HEK293 (cell line): ENCODE data around the gene MED17.

Experiments
- CTCF ChIA-PET: fragments of 350-600 bp; formaldehyde crosslinking; extraction: SDS; loops from one replicate; lab custom pipeline; 2021; ENCODE audit warnings: antibody characterized with exemption; lab: Yijun Ruan, JAX
- POLR2A ChIA-PET: fragments of 300-600 bp; formaldehyde crosslinking; extraction: SDS; loops from one replicate; lab custom pipeline; 2020; ENCODE audit warnings: antibody characterized with exemption, inconsistent platforms; lab: Yijun Ruan, JAX
- H3K27ac ChIP-seq: fragments of 200-500 bp; sonication (Bioruptor generic); 2 replicates; pipeline ENCODE4 v1.5.1; 2014; ENCODE audit warnings: low read depth, low read length, control low read depth, inconsistent platforms; ENCODE audit errors: extremely low read depth
- H3K36me3 ChIP-seq, 2 experiments: fragments of 200-500 bp in 1 of 2; sonication (Bioruptor generic) in 1 of 2; 1 replicate in 1 of 2; 2 replicates in 1 of 2; pipeline ENCODE4 v1.5.1; 2014 to 2017; ENCODE audit warnings: inconsistent platforms in 2 of 2, low read length in 2 of 2; ENCODE audit not compliant: control insufficient read depth in 2 of 2, insufficient read depth in 1 of 2
- H3K4me1 ChIP-seq: fragments of 200-500 bp; sonication (Bioruptor generic); 2 replicates; pipeline ENCODE4 v1.5.1; 2014; ENCODE audit warnings: mild to moderate bottlenecking, low read length, inconsistent platforms; ENCODE audit not compliant: control insufficient read depth, insufficient read depth
- H3K4me3 ChIP-seq: 2 replicates; pipeline ENCODE4 v1.5.1; 2011; ENCODE audit warnings: low read depth, mild to moderate bottlenecking, control low read depth, low read length, moderate library complexity
- H3K9me3 ChIP-seq: fragments of 200-500 bp; sonication (Bioruptor generic); 2 replicates; pipeline ENCODE4 v1.5.1; 2014; ENCODE audit warnings: low read depth, low read length, inconsistent platforms; ENCODE audit not compliant: control insufficient read depth, insufficient read depth
- GLIS1 ChIP-seq: fragments of 450-650 bp; formaldehyde crosslinking; IDR thresholded peaks from 2 replicates; pipeline ENCODE4 v1.5.1; 2016; ENCODE audit warnings: missing biosample characterization, missing genetic modification characterization
- PRDM2 ChIP-seq: fragments of 450-650 bp; formaldehyde crosslinking; IDR thresholded peaks from 2 replicates; pipeline ENCODE4 v1.5.1; 2016; ENCODE audit warnings: missing biosample characterization, missing genetic modification characterization, borderline replicate concordance
- PRDM6 ChIP-seq: fragments of 450-650 bp; formaldehyde crosslinking; IDR thresholded peaks from 2 replicates; pipeline ENCODE4 v1.5.1; 2017; ENCODE audit warnings: missing biosample characterization, missing genetic modification characterization
- SP7 ChIP-seq: fragments of 450-650 bp; formaldehyde crosslinking; IDR thresholded peaks from 2 replicates; pipeline ENCODE4 v1.5.1; 2016; ENCODE audit warnings: missing biosample characterization, missing genetic modification characterization
- ZBTB44 ChIP-seq: fragments of 450-650 bp; IDR thresholded peaks from 2 replicates; pipeline ENCODE4 v1.5.1; 2018; ENCODE audit warnings: missing biosample characterization, mild to moderate bottlenecking, missing genetic modification characterization
- ZBTB48 ChIP-seq: fragments of 450-650 bp; formaldehyde crosslinking; IDR thresholded peaks from 2 replicates; pipeline ENCODE4 v1.5.1; 2016; ENCODE audit warnings: missing biosample characterization, missing genetic modification characterization
- ZBTB6 ChIP-seq: fragments of 450-650 bp; formaldehyde crosslinking; IDR thresholded peaks from 2 replicates; pipeline ENCODE4 v1.5.1; 2017; ENCODE audit warnings: missing biosample characterization, missing genetic modification characterization
- ZFHX2 ChIP-seq: fragments of 450-650 bp; formaldehyde crosslinking; conservative IDR thresholded peaks from 2 replicates; pipeline ENCODE4 v1.5.1; 2016; ENCODE audit warnings: missing biosample characterization, missing genetic modification characterization
- ZFP41 ChIP-seq: fragments of 450-650 bp; formaldehyde crosslinking; IDR thresholded peaks from 2 replicates; pipeline ENCODE4 v1.5.1; 2016; ENCODE audit warnings: missing biosample characterization, missing genetic modification characterization, borderline replicate concordance
- ZNF214 ChIP-seq: fragments of 450-650 bp; formaldehyde crosslinking; IDR thresholded peaks from 2 replicates; pipeline ENCODE4 v1.5.1; 2017; ENCODE audit warnings: missing biosample characterization, mild to moderate bottlenecking, missing genetic modification characterization, borderline replicate concordance
- ZNF24 ChIP-seq: fragments of 450-650 bp; formaldehyde crosslinking; IDR thresholded peaks from 2 replicates; pipeline ENCODE4 v1.5.1; 2016; ENCODE audit warnings: missing biosample characterization, missing genetic modification characterization
- ZNF324 ChIP-seq: fragments of 450-650 bp; formaldehyde crosslinking; IDR thresholded peaks from 2 replicates; pipeline ENCODE4 v1.5.1; 2016; ENCODE audit warnings: missing biosample characterization, missing genetic modification characterization
- ZNF394 ChIP-seq: fragments of 450-650 bp; formaldehyde crosslinking; IDR thresholded peaks from 2 replicates; pipeline ENCODE4 v1.5.1; 2016; ENCODE audit warnings: missing biosample characterization, missing genetic modification characterization, mild to moderate bottlenecking, moderate library complexity, borderline replicate concordance
- ZNF571 ChIP-seq: fragments of 450-650 bp; formaldehyde crosslinking; IDR thresholded peaks from 2 replicates; pipeline ENCODE4 v1.5.0; 2017; ENCODE audit warnings: missing biosample characterization, missing genetic modification characterization
- ZNF623 ChIP-seq: fragments of 450-650 bp; formaldehyde crosslinking; IDR thresholded peaks from 2 replicates; pipeline ENCODE4 v1.5.1; 2016; ENCODE audit warnings: missing biosample characterization, missing genetic modification characterization
- ZNF658 ChIP-seq: fragments of 450-650 bp; formaldehyde crosslinking; IDR thresholded peaks from 2 replicates; pipeline ENCODE4; 2016; ENCODE audit warnings: missing biosample characterization, missing genetic modification characterization
- ZNF660 ChIP-seq: fragments of 450-650 bp; IDR thresholded peaks from 2 replicates; pipeline ENCODE4 v1.5.1; 2018; ENCODE audit warnings: missing biosample characterization, mild to moderate bottlenecking, missing genetic modification characterization
- ZNF785 ChIP-seq: fragments of 450-650 bp; formaldehyde crosslinking; IDR thresholded peaks from 2 replicates; pipeline ENCODE4 v1.5.1; 2016; ENCODE audit warnings: missing biosample characterization, missing genetic modification characterization

Gene MED17

GRCh38 chr11:93796441-93797231, 12.6 kb downstream of the MED17 start:
- CTCF ChIA-PET: interaction anchor here (0.6 kb wide), 1 partner anchor 28 kb away, joined by 3 read pairs; no protein-coding TSS in a partner anchor
- no peak for TF ChIP-seq PRDM2 (tag by site-specific recombination)
- no peak overlapping the region for H3K27ac ChIP-seq

GRCh38 chr11:93801366-93801765, 17.3 kb downstream of the MED17 start:
- H3K4me3 ChIP-seq: no peak overlapping the region
- TF ChIP-seq ZNF623 (tag by site-specific recombination) (no peak), ZNF214 (no peak), SP7 (tag by site-specific recombination) (peak; percentile 16; the same call in 1 of the 2 replicates), PRDM6 (peak; percentile 56), ZNF658 (tag by site-specific recombination) (no peak), ZFP41 (tag by site-specific recombination) (no peak), ZNF24 (tag by site-specific recombination) (no peak), ZNF324 (tag by site-specific recombination) (no peak), GLIS1 (tag by site-specific recombination) (no peak)
- peaks cover 19 to 89% of the 10 kb centered on the region in 2 experiments for H3K36me3 ChIP-seq
- H3K4me1 ChIP-seq: no peaks in the 10 kb centered on the region
- CTCF ChIA-PET: interaction anchor here (0.9 to 1.2 kb wide), 2 partner anchors 81 to 94 kb away, joined by 3 read pairs; no protein-coding TSS in a partner anchor
- POLR2A ChIA-PET: interaction anchor here (2.1 kb wide), 1 partner anchor 17 kb away, joined by 7 read pairs; the partner anchor contains the start of gene MED17
- no peak overlapping the region for H3K27ac ChIP-seq
- no peaks in the 10 kb centered on the region for H3K9me3 ChIP-seq

More at GRCh38 chr11:93796441-93797231, 12.6 kb downstream of the MED17 start:
- Histone ChIP-seq H3K9me3 (no peaks in the 10 kb centered on the region), H3K4me1 (no peaks in the 10 kb centered on the region), H3K4me3 (no peak overlapping the region), H3K36me3 (peaks cover 44 to 90% of the 10 kb centered on the region in 2 experiments)
- POLR2A ChIA-PET: interaction anchor here (1.0 to 1.2 kb wide), 2 partner anchors 12 to 55 kb away, joined by 5 to 6 read pairs; partner anchors contain the start of genes C11orf54, MED17 and TAF1D

GRCh38 chr11:93804879-93805278, 20.8 kb downstream of the MED17 start:
- TF ChIP-seq ZNF324 (tag by site-specific recombination) (no peak), ZNF571 (no peak), ZNF660 (tag by site-specific recombination) (no peak), ZBTB44 (tag by site-specific recombination) (no peak), ZFHX2 (tag by site-specific recombination) (no peak), ZNF785 (tag by site-specific recombination) (no peak), ZNF394 (no peak), ZBTB6 (tag by site-specific recombination) (no peak), ZBTB48 (no peak)
- Histone ChIP-seq H3K4me3 (no peak overlapping the region), H3K27ac (no peak overlapping the region), H3K9me3 (no peaks in the 10 kb centered on the region), H3K4me1 (no peaks in the 10 kb centered on the region), H3K36me3 (peaks cover 18 to 89% of the 10 kb centered on the region in 2 experiments; a peak in 2 of 3 replicates)
- POLR2A ChIA-PET: no interaction called here
- CTCF ChIA-PET: no interaction called here
